Endothelial cell of umbilical vein (primary cell): ENCODE measurements around the gene ECM2. TPM values are rescaled to one million over a fixed set of nuclear protein-coding genes. Genes with fewer than 3 reads are reported as not detected.

Source experiments
- BruUV-seq: library from RNA; stranded (reverse); fragments of 400-500 nt; replicated peaks from 2 replicates; lab custom pipeline; 2021; lab: Mats Ljungman, UMichigan
- CTCF ChIA-PET: fragments of 300-600, 350-600 bp; sonication (Branson Sonifier 250); formaldehyde crosslinking; loops from one replicate; lab custom pipeline; 2021; ENCODE audit warnings: antibody characterized with exemption, inconsistent platforms; lab: Charles Lee
- POLR2A ChIA-PET: fragments of 300-600, 350-600 bp; sonication (Branson Sonifier 250); formaldehyde crosslinking; loops from one replicate; lab custom pipeline; 2021; ENCODE audit warnings: antibody characterized with exemption, inconsistent platforms; lab: Charles Lee
- DNase-seq: peaks from one replicate; pipeline ENCODE4 v3.0.0-alpha.2; 2011; ENCODE audit warnings: low read depth, low spot score
- FAIRE-seq: peaks from 2 replicates; lab custom pipeline; 2011; peaks lifted over from hg19 to GRCh38; lab: Jason Lieb, UNC
- H2AFZ ChIP-seq: 2 replicates; pipeline ENCODE4 v1.6.0; 2012; ENCODE audit warnings: low read depth, low read length, control low read depth, inconsistent platforms
- H3K27ac ChIP-seq: 2 replicates; pipeline ENCODE4 v1.5.1; 2011; ENCODE audit warnings: low read depth, mild to moderate bottlenecking, control low read depth, low read length, moderate library complexity; ENCODE audit not compliant: insufficient read depth
- H3K27me3 ChIP-seq, 2 experiments: 2 replicates each; pipeline versions ENCODE4 v1.6.0 to v1.6.1; 2011; ENCODE audit warnings: low read length in 2 of 2, mixed read lengths in 1 of 2; ENCODE audit not compliant: control insufficient read depth in 2 of 2, insufficient read depth in 2 of 2
- H3K36me3 ChIP-seq, 2 experiments: 2 replicates in 1 of 2; 3 replicates in 1 of 2; pipeline ENCODE4 v1.5.1; 2011; ENCODE audit warnings: low read length in 2 of 2, mild to moderate bottlenecking in 1 of 2, moderate library complexity in 1 of 2; ENCODE audit not compliant: control insufficient read depth in 2 of 2, insufficient read depth in 2 of 2; ENCODE audit errors: extremely low read depth in 1 of 2
- H3K4me1 ChIP-seq: 3 replicates; pipeline ENCODE4 v1.5.1; 2011; ENCODE audit warnings: mild to moderate bottlenecking, low read length; ENCODE audit not compliant: control insufficient read depth, insufficient read depth; ENCODE audit errors: extremely low read depth
- H3K4me2 ChIP-seq: 2 replicates; pipeline ENCODE4 v1.6.1; 2011; ENCODE audit warnings: low read length, control low read depth, mixed read lengths; ENCODE audit not compliant: insufficient read depth
- H3K4me3 ChIP-seq, 3 experiments: fragments of 200-600 bp in 1 of 3; sonication (generic), shearing (Covaris generic) in 1 of 3; replicated peaks in 1 of 3; 2 replicates each; pipeline ENCODE4 v1.5.1; 2011 to 2016; ENCODE audit warnings: control low read depth in 3 of 3, low read length in 3 of 3, mild to moderate bottlenecking in 2 of 3, inconsistent platforms in 1 of 3, low read depth in 1 of 3, moderate library complexity in 1 of 3; ENCODE audit not compliant: insufficient read depth in 1 of 3
- H3K79me2 ChIP-seq: 2 replicates; pipeline ENCODE4 v1.6.0; 2012; ENCODE audit warnings: low read length, inconsistent platforms; ENCODE audit not compliant: control insufficient read depth, insufficient read depth
- H3K9ac ChIP-seq: replicated peaks from 2 replicates; pipeline ENCODE3; 2011; ENCODE audit warnings: low read length, control low read depth; ENCODE audit not compliant: insufficient read depth; ENCODE audit errors: extremely low read depth
- H3K9me1 ChIP-seq: replicated peaks from 3 replicates; pipeline ENCODE4 v1.6.0; 2011; ENCODE audit warnings: mild to moderate bottlenecking, low read length; ENCODE audit not compliant: control insufficient read depth, insufficient read depth; ENCODE audit errors: extremely low read depth
- H3K9me3 ChIP-seq: replicated peaks from 2 replicates; pipeline ENCODE4 v1.5.1; 2012; ENCODE audit warnings: low read length, inconsistent platforms; ENCODE audit not compliant: control insufficient read depth, insufficient read depth
- H4K20me1 ChIP-seq: replicated peaks from 2 replicates; pipeline ENCODE3; 2011; ENCODE audit warnings: mild to moderate bottlenecking, low read length; ENCODE audit not compliant: control insufficient read depth, insufficient read depth; ENCODE audit errors: extremely low read depth
- CTCF ChIP-seq, 2 donors: IDR thresholded peaks; 1 replicate in 1 of 2; 2 replicates in 1 of 2; pipeline ENCODE4 v1.5.1; 2011; ENCODE audit warnings: low read length in 2 of 2, mild to moderate bottlenecking in 2 of 2, moderate library complexity in 2 of 2, control low read depth in 1 of 2, inconsistent platforms in 1 of 2, low read depth in 1 of 2; ENCODE audit not compliant: insufficient read depth in 1 of 2; ENCODE audit errors: extremely low read depth in 1 of 2
- EZH2 ChIP-seq: IDR thresholded peaks from 2 replicates; pipeline ENCODE4 v1.6.1; 2012; ENCODE audit warnings: borderline replicate concordance, low read depth, mild to moderate bottlenecking, moderate library complexity, low read length, inconsistent platforms; ENCODE audit not compliant: severe bottlenecking
- FOS ChIP-seq: IDR thresholded peaks from 2 replicates; pipeline ENCODE4 v1.6.1; 2011; ENCODE audit warnings: mild to moderate bottlenecking, low read length, moderate library complexity, borderline replicate concordance; ENCODE audit not compliant: insufficient read depth
- GATA2 ChIP-seq: IDR thresholded peaks from 2 replicates; pipeline ENCODE4 v1.7.0; 2011; ENCODE audit warnings: low read depth, mild to moderate bottlenecking, moderate library complexity, mixed read lengths, low read length; ENCODE audit not compliant: insufficient read length, insufficient read depth
- JUN ChIP-seq: IDR thresholded peaks from 2 replicates; pipeline ENCODE4 v1.6.1; 2011; ENCODE audit warnings: borderline replicate concordance, low read depth; ENCODE audit not compliant: insufficient read length, insufficient read depth
- MAX ChIP-seq: IDR thresholded peaks from 2 replicates; pipeline ENCODE4 v1.6.1; 2011; ENCODE audit not compliant: insufficient read depth, insufficient read length
- MYC ChIP-seq: IDR thresholded peaks from one replicate; pipeline ENCODE4 v1.6.1; 2011; ENCODE audit warnings: mild to moderate bottlenecking, low read depth, low read length
- POLR2A ChIP-seq: IDR thresholded peaks from 2 replicates; pipeline ENCODE4 v1.6.1; 2012; ENCODE audit warnings: low read depth, mild to moderate bottlenecking, control low read depth, low read length
- POLR2AphosphoS5 ChIP-seq: IDR thresholded peaks from 2 replicates; pipeline ENCODE4 v1.6.1; 2012; ENCODE audit warnings: low read depth, mild to moderate bottlenecking, control low read depth, low read length, moderate library complexity; ENCODE audit not compliant: insufficient read depth
- dilution Hi-C: fragments of 300-500 bp; cut with MboI; formaldehyde crosslinking; loops from one replicate; pipeline ENCODE4 v1.15.0; 2019; ENCODE audit warnings: low sequenced_read_pairs; ENCODE audit not compliant: extremely low pct_ligation_motif_present
- intact Hi-C: fragments of 100-400 bp; cut with micrococcal nuclease; formaldehyde crosslinking; loops from one replicate; pipeline ENCODE4 v1.10.0; 2022
- polyA plus RNA-seq, 4 experiments: library from polyadenylated mRNA; depleted of rRNA in 3 of 4; stranded (reverse) in 3 of 4; unstranded in 1 of 4; fragments of >200 nt; gene quantifications; 2 replicates each; pipeline versions ENCODE4 v1.2.1 to v1.2.3, GENCODE V29; 2011 to 2012; ENCODE audit warnings: missing spikeins in 1 of 4
- total RNA-seq: library from RNA; stranded (reverse); gene quantifications from 2 replicates; pipeline ENCODE4 v1.2.3, GENCODE V29; 2021

Gene ECM2
- total and polyA plus RNA-seq, 2 donors (not counting 3 experiments of a cell fraction or from before 2014, with no cell fraction given) = 0.03 TPM; not detected in 1

- intact Hi-C loops = no loop called here
- Histone ChIP-seq H3K27ac (no peak overlapping the region), H3K4me1 (no peaks in the 10 kb centered on the region), H3K9me3 (no peaks in the 10 kb centered on the region), H3K9me1 (no peaks in the 10 kb centered on the region), H3K4me2 (no peak overlapping the region), H3K79me2 (no peaks in the 10 kb centered on the region), H3K36me3 (no peaks in the 10 kb centered on the region), H2AFZ (no peak overlapping the region), H3K4me3 (no peak overlapping the region), H3K9ac (no peak overlapping the region), H3K27me3 (no peaks in the 10 kb centered on the region), H4K20me1 (no peaks in the 10 kb centered on the region)
- dilution Hi-C loops = no loop called here
- no peak for FAIRE-seq
- no peak for DNase-seq
- no TSS peak for BruUV-seq
- TF ChIP-seq MAX (no peak), FOS (no peak), POLR2A (no peak), POLR2AphosphoS5 (no peak), MYC (no peak), GATA2 (no peak)
- ChIA-PET CTCF (interaction anchor here (1.0 kb wide), 1 partner anchor 16 kb away, joined by 3 read pairs; no protein-coding TSS in a partner anchor), POLR2A (no interaction called here)
Observed at GRCh38 chr9:92457576-92457975, 78.2 kb downstream of the ECM2 start.

- no peaks in the 10 kb centered on the region for H3K79me2 ChIP-seq
- H3K4me2 ChIP-seq = no peak overlapping the region
- H3K4me3 ChIP-seq = no peak overlapping the region
- no peaks in the 10 kb centered on the region for H3K4me1 ChIP-seq
- no peaks in the 10 kb centered on the region for H3K9me1 ChIP-seq
- no peak overlapping the region for H3K9ac ChIP-seq
- DNase-seq = no peak
- dilution Hi-C loops (no loop called here), intact Hi-C loops (no loop called here)
- POLR2A ChIA-PET = no interaction called here
- CTCF ChIA-PET = interaction anchor here (0.9 to 1.0 kb wide), 3 partner anchors 25 to 317 kb away, joined by 3 to 4 read pairs (median 4); no protein-coding TSS in a partner anchor
- no peak overlapping the region for H2AFZ ChIP-seq
- FAIRE-seq = no peak
- TF ChIP-seq FOS (no peak), POLR2A (no peak), MYC (no peak), POLR2AphosphoS5 (no peak), MAX (no peak), JUN (no peak), CTCF (IDR thresholded peaks at IDR 0.05; ENCODE audit: extremely low read depth in 1 of 2, insufficient read depth in 1 of 2, low read depth in 1 of 2, low read length in 2 of 2) (peak in 1 of 2 donors; percentile 15), GATA2 (no peak), EZH2 (no peak)
- no peaks in the 10 kb centered on the region for H3K27me3 ChIP-seq
- H4K20me1 ChIP-seq = no peaks in the 10 kb centered on the region
- H3K27ac ChIP-seq = no peak overlapping the region
- no TSS peak for BruUV-seq
- no peaks in the 10 kb centered on the region for H3K36me3 ChIP-seq
- no peaks in the 10 kb centered on the region for H3K9me3 ChIP-seq
Observed at GRCh38 chr9:92455217-92455616, 80.6 kb downstream of the ECM2 start.
